HG03460 (cell line): Measurements from ENCODE around the gene TRIP10.
A peak's percentile ranks its signal among the peaks of the same experiment; 100 is the strongest.

Experiments
- ATAC-seq: cut with Tn5 transposase; IDR thresholded peaks from one replicate; pipeline ENCODE4 v1.9.1; 2021; ENCODE audit not compliant: unreplicated experiment

The TRIP10 gene

DNA sequence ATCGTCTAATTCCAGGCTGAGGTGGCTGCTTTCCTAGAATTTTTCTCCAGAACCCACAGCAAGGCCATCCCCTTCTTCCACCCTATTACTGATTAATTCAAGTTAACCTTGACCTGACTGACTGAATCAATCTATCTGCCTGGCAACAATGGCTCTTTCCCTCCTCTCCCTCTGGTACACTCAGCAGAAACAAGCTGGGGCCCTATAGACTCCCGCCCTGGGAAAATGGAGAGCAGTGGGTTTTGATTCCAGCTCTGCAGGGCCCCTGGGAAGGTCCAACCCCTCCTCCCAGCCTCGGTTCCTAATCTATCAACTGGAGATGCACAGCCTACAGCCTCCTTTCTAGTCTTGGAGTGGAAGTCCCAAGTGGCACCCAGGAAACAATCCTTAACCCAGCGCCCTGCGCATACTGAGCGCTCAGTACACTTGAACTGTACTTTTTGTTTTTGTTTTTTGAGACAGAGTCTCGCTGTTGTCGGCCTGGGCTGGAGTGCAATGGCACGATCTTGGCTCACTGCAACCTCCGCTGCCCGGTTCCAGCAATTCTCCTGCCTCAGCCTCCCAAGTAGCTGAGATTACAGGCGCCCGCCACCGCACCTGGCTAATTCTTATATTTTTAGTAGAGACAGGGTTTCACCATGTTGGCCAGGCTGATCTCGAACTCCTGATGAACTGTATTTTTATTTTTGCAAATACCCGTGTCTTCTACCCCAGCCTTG is 13.8 kb upstream of the TRIP10 start:
- ATAC-seq = no peak

DNA sequence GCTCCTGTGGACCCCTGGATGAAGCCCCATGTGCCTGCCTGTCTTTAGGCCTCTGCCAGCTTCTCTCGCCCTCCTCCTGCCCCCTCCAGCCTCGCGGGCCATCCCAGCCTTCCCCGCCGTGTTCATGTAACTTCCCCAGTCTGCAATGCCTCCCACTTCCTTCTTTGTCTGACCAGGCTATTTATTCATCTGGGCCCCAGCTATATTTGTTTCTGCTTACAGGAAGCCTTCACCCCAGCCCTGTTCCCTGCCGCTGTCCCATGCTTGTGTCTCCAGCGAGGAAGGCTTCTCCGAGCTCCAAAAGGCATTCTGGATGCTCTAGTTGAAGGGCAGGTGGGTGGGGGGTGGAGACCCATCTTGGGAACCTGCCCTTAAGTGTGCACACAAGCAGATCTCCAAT is 11.1 kb upstream of the TRIP10 start:
- ATAC-seq = no peak

DNA sequence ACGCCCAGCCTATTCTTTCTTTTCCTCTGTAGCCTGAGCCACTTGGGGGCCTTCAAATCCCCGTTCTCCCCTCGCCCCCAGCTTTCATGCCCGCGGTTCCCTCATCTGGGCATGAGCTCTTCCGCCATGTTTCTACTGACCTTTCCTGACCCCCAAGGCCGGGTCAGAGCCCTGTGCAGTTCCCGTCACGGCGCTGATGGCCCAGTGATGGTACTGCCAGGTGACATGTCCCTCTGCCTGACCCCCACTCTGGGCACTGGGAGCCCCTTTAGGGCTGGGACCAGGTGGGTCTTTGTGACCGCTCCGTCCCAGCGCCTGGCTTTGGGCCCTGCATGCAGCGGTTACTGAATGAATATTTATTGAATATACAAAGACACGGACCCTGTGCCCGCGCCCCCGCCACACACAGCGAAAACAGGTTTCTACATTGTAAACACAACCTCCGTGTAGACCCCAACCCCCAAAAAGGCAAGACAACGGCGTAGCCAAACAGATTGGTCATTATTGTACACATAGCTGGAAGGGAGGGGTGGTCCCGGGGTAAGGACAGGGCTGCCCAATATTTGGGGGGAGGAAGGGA is 9.8 kb upstream of the TRIP10 start:
- ATAC-seq = no peak

- ATAC-seq = no peak
Measured at GRCh38 chr19:6730153-6730804, 9.2 kb upstream of the TRIP10 start.

GRCh38 chr19:6730941-6731670 is 8.4 kb upstream of the TRIP10 start:
- no peak for ATAC-seq

DNA sequence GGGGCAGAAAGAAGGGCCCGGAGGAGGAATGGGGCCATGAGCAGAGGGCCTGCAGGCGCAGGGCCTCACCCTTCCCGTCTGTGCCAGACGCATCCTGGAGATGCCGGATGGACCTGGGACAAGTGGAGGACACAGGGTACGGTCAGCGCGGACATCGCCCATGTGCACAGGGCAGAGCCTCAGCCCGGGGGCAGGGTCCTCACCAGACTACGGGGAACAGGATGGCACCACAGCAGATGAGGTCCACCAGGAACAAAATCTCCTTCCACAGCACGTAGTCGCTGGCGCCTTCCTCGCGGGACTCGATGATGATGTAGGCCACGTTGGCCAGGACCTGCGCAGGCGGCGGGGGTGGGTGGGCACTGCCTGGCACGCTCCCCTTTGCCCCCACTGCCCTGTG is 7.7 kb upstream of the TRIP10 start:
- ATAC-seq = no peak

- no peak for ATAC-seq
Measured at GRCh38 chr19:6732803-6733337, 6.6 kb upstream of the TRIP10 start.

DNA sequence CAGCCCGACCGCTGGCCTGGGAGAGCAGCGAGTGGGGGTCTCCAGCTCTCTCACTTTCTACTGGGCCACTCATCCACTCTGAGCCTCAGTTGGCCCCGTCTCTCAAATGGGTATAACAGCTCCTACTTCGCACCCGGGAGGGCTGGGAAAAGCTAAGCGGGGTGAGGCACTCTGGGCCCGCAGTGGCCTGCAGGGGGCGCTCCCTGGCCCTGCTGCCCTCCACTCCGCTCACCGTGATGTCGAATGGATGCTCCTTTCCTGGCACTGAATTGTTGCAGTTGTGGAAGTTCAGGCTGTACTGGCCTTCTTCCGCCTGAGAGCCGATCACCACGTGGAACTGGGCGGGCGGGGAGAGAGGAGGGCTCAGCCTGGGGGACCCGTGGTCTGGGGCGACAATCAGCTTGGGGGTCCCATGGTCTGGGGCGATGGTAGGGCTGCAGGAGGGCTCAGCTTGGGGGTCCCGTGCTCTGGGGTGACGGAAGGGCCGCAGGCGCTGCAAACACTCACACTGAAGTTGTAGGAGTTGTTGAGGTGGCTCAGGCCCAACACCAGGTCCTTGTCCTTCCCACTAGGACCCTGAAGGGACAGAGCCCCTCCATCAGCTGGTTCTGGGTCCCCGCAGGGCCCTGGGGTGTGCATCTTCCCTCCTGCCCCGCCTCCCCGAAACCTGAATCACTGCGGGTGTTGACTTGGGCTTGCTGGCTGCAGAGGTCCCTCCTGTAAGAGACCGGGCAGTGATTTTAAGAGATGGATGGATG is 6.0 kb upstream of the TRIP10 start:
- no peak for ATAC-seq

DNA sequence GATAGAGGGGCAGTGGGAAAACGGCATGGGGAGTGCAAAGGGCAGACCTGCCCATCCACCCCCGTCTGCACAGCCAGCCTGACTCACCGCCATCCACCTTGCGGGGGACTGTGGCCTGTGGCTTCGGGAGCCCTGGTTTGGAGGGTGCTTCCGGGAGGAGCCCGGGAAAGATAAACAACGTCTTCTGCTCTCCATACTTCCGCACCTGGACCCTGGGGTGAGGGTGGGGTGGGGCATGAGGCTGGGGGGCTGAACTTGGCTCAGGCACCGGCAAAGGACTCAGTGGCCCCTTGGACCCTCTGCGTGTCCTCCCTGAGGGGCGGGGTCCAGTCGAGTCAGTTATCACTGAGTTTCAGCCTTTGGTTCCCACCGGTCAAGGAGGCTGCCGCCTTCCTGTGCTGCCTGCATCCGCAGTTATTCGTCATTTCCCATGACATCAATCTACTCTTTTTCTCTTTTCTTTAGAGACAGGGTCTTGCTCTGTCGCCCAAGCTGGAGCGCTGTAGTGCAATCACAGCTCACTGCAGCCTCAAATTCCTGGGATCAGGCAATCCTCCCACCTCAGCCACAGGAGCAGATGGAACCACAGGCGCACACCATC is 5.3 kb upstream of the TRIP10 start:
- ATAC-seq = no peak

GRCh38 chr19:6735181-6735911 is 4.1 kb upstream of the TRIP10 start:
- ATAC-seq = no peak

- ATAC-seq = no peak
Measured at GRCh38 chr19:6736169-6736916, 3.1 kb upstream of the TRIP10 start.

GRCh38 chr19:6736917-6737283 is 2.6 kb upstream of the TRIP10 start:
- no peak for ATAC-seq

DNA sequence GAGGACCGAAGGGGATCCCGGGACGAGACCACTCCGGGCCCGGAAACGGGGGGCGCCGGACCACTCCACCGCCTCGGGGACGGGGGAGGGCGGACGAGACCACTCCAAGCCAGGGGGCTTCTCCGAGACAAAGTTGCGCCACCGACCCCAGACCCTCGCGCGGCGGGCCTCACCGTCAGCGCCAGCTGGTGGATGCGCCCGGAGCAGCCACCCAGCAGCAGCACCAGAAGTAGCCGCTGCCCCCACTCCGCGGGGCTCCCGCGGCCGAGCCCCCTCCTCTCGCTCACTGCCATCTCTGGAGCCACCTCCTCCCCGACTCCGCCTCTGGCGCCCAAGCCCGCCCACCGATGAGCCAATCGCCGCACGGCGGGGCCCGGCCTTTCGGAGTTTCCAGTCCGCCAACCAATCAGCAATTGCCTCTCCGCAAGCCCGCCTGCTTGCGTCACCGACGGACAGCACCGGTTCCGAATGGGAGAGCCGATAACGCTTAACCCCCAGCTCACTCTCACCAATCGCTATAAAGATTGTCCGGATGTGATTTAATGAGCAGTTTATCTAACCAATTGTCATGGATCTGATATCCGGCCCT is 2.1 kb upstream of the TRIP10 start, which contains the start of gene GPR108:
GPR108 (minus strand) TSS at position 297 of the 589 bp plus-strand sequence; CDS start at position 293, 4 bp downstream.
- ATAC-seq = peak; percentile 52

DNA sequence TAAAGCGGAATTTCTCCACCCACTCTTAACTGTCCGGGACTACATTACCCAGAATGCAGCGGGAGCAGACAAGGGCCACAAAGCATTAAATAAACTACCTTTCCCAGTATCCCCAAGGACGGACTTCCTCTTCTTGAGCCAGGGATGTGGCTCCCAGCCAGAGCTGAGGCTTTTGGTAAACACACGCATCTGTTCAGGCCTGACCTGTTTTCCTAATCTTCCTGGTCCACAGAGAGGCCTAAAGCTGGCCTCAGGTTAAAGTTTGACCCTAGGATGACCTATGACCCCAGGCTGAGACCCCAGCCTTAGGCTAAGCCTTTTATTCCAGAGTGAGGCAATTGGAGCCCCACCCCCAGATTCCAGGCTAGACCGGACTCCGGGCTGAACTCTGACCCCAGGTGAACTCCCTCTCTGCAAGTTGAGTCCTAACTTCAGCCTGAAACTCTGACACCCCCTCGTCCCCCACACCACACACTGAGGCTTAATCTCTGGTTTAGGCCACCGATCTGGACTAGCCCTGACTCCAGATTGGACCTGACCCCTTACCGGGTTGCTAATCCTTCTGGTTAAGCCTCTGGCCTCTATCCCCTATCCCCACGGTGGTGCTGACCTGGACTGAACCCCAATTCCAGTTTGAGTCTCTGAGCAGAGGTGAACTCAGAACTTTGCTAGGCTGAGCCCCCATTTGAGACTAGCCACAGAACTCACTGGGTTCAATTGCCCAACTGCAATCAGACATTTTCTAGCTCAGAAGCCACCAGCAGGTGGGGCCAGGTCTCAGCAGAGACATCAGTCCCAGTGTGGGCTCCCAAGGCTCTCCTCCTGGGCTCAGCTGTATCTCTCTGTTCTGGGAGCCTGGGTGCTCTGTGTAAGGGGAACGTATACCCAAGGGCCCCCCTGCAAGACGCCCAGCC is 1.4 kb upstream of the TRIP10 start:
- no peak for ATAC-seq

DNA sequence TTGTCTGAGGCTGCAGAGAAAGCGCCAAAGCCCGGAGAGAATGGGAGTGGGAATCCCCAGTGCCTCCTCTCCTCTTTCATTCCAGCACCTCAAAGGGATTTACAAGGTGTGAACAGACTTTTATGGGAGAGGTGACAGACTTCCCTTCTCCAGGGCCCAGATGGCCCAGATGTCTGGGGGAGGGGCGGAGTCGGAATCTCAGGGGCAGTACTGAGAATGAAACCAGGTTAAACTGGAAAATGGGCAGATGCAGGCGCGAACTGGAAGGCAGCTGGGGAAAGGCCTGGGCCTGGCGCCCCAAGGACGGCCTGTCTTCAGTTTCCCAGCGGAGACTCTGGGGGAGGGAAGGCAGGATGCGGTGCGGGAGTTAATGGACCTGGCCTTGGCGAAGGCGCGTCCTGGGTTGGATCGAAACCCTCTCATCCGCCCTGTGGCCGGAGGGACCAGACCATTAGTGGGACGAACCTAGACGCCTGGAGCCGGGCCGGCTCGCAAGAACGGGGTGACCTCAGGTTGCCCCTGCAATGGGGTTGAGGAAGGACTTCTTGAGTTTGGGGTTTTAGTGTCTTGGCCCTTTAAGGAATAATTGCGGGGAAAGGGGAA is 592 bp upstream of the TRIP10 start:
- ATAC-seq = no peak

DNA sequence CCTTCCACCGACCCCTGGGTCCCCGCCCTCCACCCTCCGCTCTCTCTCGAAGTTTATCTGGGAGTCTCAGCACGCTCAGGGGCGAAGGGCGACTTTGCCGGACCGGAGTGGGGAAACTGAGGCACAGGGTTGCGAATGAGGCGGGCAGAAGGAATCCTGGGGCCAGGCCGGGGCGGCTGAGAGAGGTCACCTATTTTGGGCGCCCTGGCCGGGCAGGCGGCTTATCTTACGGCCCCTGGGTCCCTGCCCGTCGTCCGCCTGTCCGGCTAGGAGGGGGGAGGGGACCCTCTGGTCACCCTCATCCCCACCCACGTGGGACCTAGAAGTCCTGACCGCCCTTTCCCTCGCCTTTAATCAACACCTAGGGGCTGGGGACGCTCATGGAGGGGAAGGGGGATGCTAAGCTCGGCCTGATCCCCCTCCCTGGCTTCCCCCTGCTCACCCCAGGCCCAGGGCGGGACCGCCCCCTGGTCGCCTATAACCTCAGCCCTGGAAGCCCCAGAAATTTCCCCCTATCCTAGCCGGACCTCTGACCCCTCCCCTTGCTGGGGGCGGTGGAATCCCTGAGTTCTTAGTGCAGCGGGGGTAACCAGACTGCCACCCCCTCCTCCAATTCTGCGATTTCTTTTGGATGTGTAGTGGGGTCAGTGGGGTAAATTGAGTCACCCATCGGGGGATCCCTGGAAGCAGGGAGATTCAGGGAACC is 556 bp downstream of the TRIP10 start:
- ATAC-seq = no peak
